Mesenchymal stem cell (in vitro differentiated cells and primary cell): ENCODE results near the gene NR5A2.

Source experiments
- DNase-seq: peaks from one replicate; pipeline ENCODE4 v3.0.0-alpha.2; 2013
- H2AFZ ChIP-seq: one replicate; pipeline ENCODE4 v1.6.1; 2013; ENCODE audit warnings: low read depth, mild to moderate bottlenecking, control low read depth, inconsistent platforms, low read length, moderate library complexity
- H2AK5ac ChIP-seq: 2 replicates; pipeline ENCODE4 v1.6.1; 2013; ENCODE audit warnings: low read length, moderate library complexity, mild to moderate bottlenecking, inconsistent platforms; ENCODE audit not compliant: severe bottlenecking
- H2BK120ac ChIP-seq: one replicate; pipeline ENCODE4 v1.6.1; 2013; ENCODE audit warnings: low read depth, mild to moderate bottlenecking, inconsistent platforms, low read length, moderate library complexity
- H2BK12ac ChIP-seq, 2 experiments: one replicate each; pipeline ENCODE4 v1.6.1; 2013; ENCODE audit warnings: inconsistent platforms in 2 of 2, low read length in 2 of 2, mild to moderate bottlenecking in 2 of 2, moderate library complexity in 2 of 2, control low read depth in 1 of 2
- H2BK15ac ChIP-seq: one replicate; pipeline ENCODE4 v1.6.1; 2013; ENCODE audit warnings: mild to moderate bottlenecking, low read depth, inconsistent platforms; ENCODE audit not compliant: poor library complexity, severe bottlenecking
- H2BK5ac ChIP-seq: 2 replicates; pipeline ENCODE4 v1.6.1; 2013; ENCODE audit warnings: low read depth, mild to moderate bottlenecking, low read length, control low read depth, inconsistent platforms; ENCODE audit not compliant: poor library complexity, severe bottlenecking
- H3K14ac ChIP-seq, 2 experiments: one replicate each; pipeline ENCODE4 v1.6.1; 2013; ENCODE audit warnings: inconsistent platforms in 2 of 2, low read length in 2 of 2, control low read depth in 1 of 2, mild to moderate bottlenecking in 1 of 2, moderate library complexity in 1 of 2
- H3K18ac ChIP-seq, 2 experiments: one replicate each; pipeline ENCODE4 v1.6.1; 2013; ENCODE audit warnings: inconsistent platforms in 2 of 2, low read length in 2 of 2, control low read depth in 1 of 2, low read depth in 1 of 2, mild to moderate bottlenecking in 1 of 2
- H3K23ac ChIP-seq, 2 experiments: one replicate each; pipeline ENCODE4 v1.6.1; 2013; ENCODE audit warnings: inconsistent platforms in 2 of 2, low read length in 2 of 2, mild to moderate bottlenecking in 2 of 2, moderate library complexity in 2 of 2, control low read depth in 1 of 2
- H3K27ac ChIP-seq: 2 replicates; pipeline ENCODE4 v1.5.1; 2013; ENCODE audit warnings: mild to moderate bottlenecking, moderate library complexity, low read length, control low read depth, inconsistent platforms; ENCODE audit not compliant: poor library complexity, severe bottlenecking
- H3K27me3 ChIP-seq, 2 experiments: 2 replicates each; pipeline versions ENCODE4 v1.6.1 to v1.7.0; 2013; ENCODE audit warnings: low read length in 2 of 2, mild to moderate bottlenecking in 2 of 2, moderate library complexity in 2 of 2, control low read depth in 1 of 2, inconsistent platforms in 1 of 2; ENCODE audit not compliant: control insufficient read depth in 1 of 2, insufficient read depth in 1 of 2
- H3K36me3 ChIP-seq, 2 experiments: 2 replicates each; pipeline versions ENCODE4 v1.6.1 to v1.7.0; 2013; ENCODE audit warnings: low read length in 2 of 2, control low read depth in 1 of 2, inconsistent platforms in 1 of 2, low read depth in 1 of 2, mild to moderate bottlenecking in 1 of 2; ENCODE audit not compliant: insufficient read depth in 2 of 2, control insufficient read depth in 1 of 2
- H3K4ac ChIP-seq, 2 experiments: one replicate each; pipeline ENCODE4 v1.6.1; 2013; ENCODE audit warnings: inconsistent platforms in 2 of 2, low read length in 2 of 2, mild to moderate bottlenecking in 2 of 2, moderate library complexity in 2 of 2, control low read depth in 1 of 2, low read depth in 1 of 2
- H3K4me1 ChIP-seq: 2 replicates; pipeline ENCODE4 v1.6.1; 2013; ENCODE audit warnings: low read depth, low read length, control low read depth; ENCODE audit not compliant: control insufficient read depth, insufficient read depth
- H3K4me2 ChIP-seq: 2 replicates; pipeline ENCODE4 v1.6.1; 2013; ENCODE audit warnings: low read length, mild to moderate bottlenecking, inconsistent platforms; ENCODE audit not compliant: poor library complexity, severe bottlenecking
- H3K4me3 ChIP-seq, 2 experiments: 2 replicates each; pipeline versions ENCODE4 v1.5.1 to v1.7.0; 2013; ENCODE audit warnings: low read length in 2 of 2, mild to moderate bottlenecking in 2 of 2, control low read depth in 1 of 2, low read depth in 1 of 2; ENCODE audit not compliant: insufficient read depth in 1 of 2
- H3K79me1 ChIP-seq: replicated peaks from 2 replicates; pipeline ENCODE4 v1.6.1; 2013; ENCODE audit warnings: mild to moderate bottlenecking, control low read depth, low read length, inconsistent platforms; ENCODE audit not compliant: poor library complexity, severe bottlenecking
- H3K9ac ChIP-seq: 2 replicates; pipeline ENCODE4 v1.7.0; 2013; ENCODE audit warnings: mild to moderate bottlenecking, low read length, moderate library complexity
- H3K9me3 ChIP-seq: 2 replicates; pipeline ENCODE4 v1.7.0; 2013; ENCODE audit warnings: mild to moderate bottlenecking, low read length; ENCODE audit not compliant: control insufficient read depth
- H4K8ac ChIP-seq: one replicate; pipeline ENCODE4 v1.6.1; 2013; ENCODE audit warnings: inconsistent platforms, mild to moderate bottlenecking, low read length, moderate library complexity
- H4K91ac ChIP-seq: one replicate; pipeline ENCODE4 v1.6.1; 2013; ENCODE audit warnings: mild to moderate bottlenecking, low read length, inconsistent platforms
- WGBS: methylation state at CpG from one replicate; pipeline ENCODE4 v1.1.7; 2013; ENCODE audit warnings: mixed read lengths; 5-methylcytosine and 5-hydroxymethylcytosine counted together

The NR5A2 gene

GRCh38 chr1:200128944-200129879 lies 101.7 kb downstream of the NR5A2 start:
- Histone ChIP-seq H3K27me3 (peaks cover 0 to 4% of the 10 kb centered on the region in 2 experiments), H2BK12ac (no peak overlapping the region), H3K18ac (no peak overlapping the region), H3K4ac (no peak overlapping the region), H3K27ac (no peak overlapping the region), H3K14ac (no peak overlapping the region), H3K4me1 (no peaks in the 10 kb centered on the region), H4K91ac (no peak overlapping the region), H3K9ac (no peak overlapping the region), H2BK5ac (no peak overlapping the region), H3K9me3 (no peaks in the 10 kb centered on the region), H3K4me2 (no peak overlapping the region), H2BK120ac (no peak overlapping the region), H3K79me1 (no peaks in the 10 kb centered on the region), H3K36me3 (no peaks in the 10 kb centered on the region), H3K4me3 (no peak overlapping the region), H3K23ac (no peak overlapping the region), H4K8ac (no peak overlapping the region), H2AFZ (no peak overlapping the region), H2AK5ac (no peak overlapping the region), H2BK15ac (no peak overlapping the region)
- WGBS: 27% methylated on average over 5 of the region's 5 CpGs
- DNase-seq: peak; percentile 19

- Histone ChIP-seq H3K4ac (no peak overlapping the region), H2BK5ac (no peak overlapping the region), H3K4me2 (no peak overlapping the region), H2BK120ac (no peak overlapping the region), H3K14ac (no peak overlapping the region), H4K91ac (no peak overlapping the region), H3K27me3 (peaks cover 0 to 4% of the 10 kb centered on the region in 2 experiments), H3K27ac (no peak overlapping the region), H2BK15ac (no peak overlapping the region), H3K4me1 (no peaks in the 10 kb centered on the region), H3K18ac (no peak overlapping the region), H3K36me3 (no peaks in the 10 kb centered on the region), H3K9me3 (no peaks in the 10 kb centered on the region), H3K9ac (no peak overlapping the region), H3K23ac (no peak overlapping the region), H3K4me3 (no peak overlapping the region), H4K8ac (no peak overlapping the region), H2AK5ac (no peak overlapping the region), H2AFZ (no peak overlapping the region), H2BK12ac (no peak overlapping the region), H3K79me1 (no peaks in the 10 kb centered on the region)
- WGBS: no CpG with 5 or more reads among the region's 1 CpG
- no peak for DNase-seq
Measured at GRCh38 chr1:200130552-200130951, 103.0 kb downstream of the NR5A2 start.

GRCh38 chr1:200131551-200132125 lies 104.1 kb downstream of the NR5A2 start:
- Histone ChIP-seq H2BK5ac (no peak overlapping the region), H3K79me1 (no peaks in the 10 kb centered on the region), H3K9me3 (no peaks in the 10 kb centered on the region), H4K91ac (no peak overlapping the region), H3K27ac (no peak overlapping the region), H4K8ac (peak overlapping the region; percentile 54), H3K9ac (no peak overlapping the region), H3K18ac (peak overlapping the region in 1 of 2 experiments; percentile 21), H3K4ac (no peak overlapping the region), H2BK12ac (no peak overlapping the region), H2BK15ac (no peak overlapping the region), H3K4me2 (no peak overlapping the region), H2AK5ac (no peak overlapping the region), H3K4me3 (no peak overlapping the region), H3K23ac (no peak overlapping the region), H2AFZ (no peak overlapping the region), H3K4me1 (no peaks in the 10 kb centered on the region), H3K36me3 (no peaks in the 10 kb centered on the region), H3K14ac (no peak overlapping the region), H3K27me3 (peaks cover 0 to 4% of the 10 kb centered on the region in 2 experiments), H2BK120ac (no peak overlapping the region)
- peak; percentile 9 for DNase-seq
- 68% methylated on average over 4 of the region's 4 CpGs for WGBS

GRCh38 chr1:200133123-200133522 lies 105.6 kb downstream of the NR5A2 start:
- Histone ChIP-seq H3K23ac (no peak overlapping the region), H3K14ac (no peak overlapping the region), H3K36me3 (no peaks in the 10 kb centered on the region), H2AFZ (no peak overlapping the region), H2BK120ac (no peak overlapping the region), H2BK12ac (no peak overlapping the region), H2BK5ac (no peak overlapping the region), H3K27ac (no peak overlapping the region), H2BK15ac (no peak overlapping the region), H3K9ac (no peak overlapping the region), H3K4me2 (no peak overlapping the region), H4K8ac (no peak overlapping the region), H3K9me3 (no peaks in the 10 kb centered on the region), H3K4me3 (no peak overlapping the region), H2AK5ac (no peak overlapping the region), H3K18ac (no peak overlapping the region), H3K27me3 (peaks cover 0 to 4% of the 10 kb centered on the region in 2 experiments), H3K4ac (no peak overlapping the region), H4K91ac (no peak overlapping the region), H3K79me1 (no peaks in the 10 kb centered on the region), H3K4me1 (no peaks in the 10 kb centered on the region)
- 100% methylated on average over 1 of the region's 2 CpGs for WGBS
- DNase-seq: no peak
